Medulla oblongata (tissue), 1 donor: ENCODE data around the gene CSNK2A1.
"Not testable (repeated sequence)": the region's sequence is repeated elsewhere in the genome, so short reads cannot be mapped to it uniquely, and the experiment has no call there.

Source experiments
- DNase-seq: peaks from one replicate; pipeline ENCODE4 v3.0.0-alpha.2; 2015; ENCODE audit errors: extremely low spot score

CSNK2A1 gene

GRCh38 chr20:487655-488054 is 55.9 kb downstream of the CSNK2A1 start:
- DNase-seq = no peak

GRCh38 chr20:483815-484644 is 59.6 kb downstream of the CSNK2A1 start:
- peak; percentile 36 for DNase-seq

GRCh38 chr20:481167-481566 is 62.4 kb downstream of the CSNK2A1 start:
- DNase-seq = no peak

- DNase-seq = no peak
These were observed 63.5 kb downstream of the CSNK2A1 start for GRCh38 chr20:480044-480443.

GRCh38 chr20:479487-479886 is 64.1 kb downstream of the CSNK2A1 start:
- DNase-seq = no peak

GRCh38 chr20:478949-479429 is 64.6 kb downstream of the CSNK2A1 start:
- DNase-seq = peak; percentile 79

- no peak for DNase-seq
These were observed 65.3 kb downstream of the CSNK2A1 start for GRCh38 chr20:478010-478948.

- DNase-seq = not testable (repeated sequence)
These were observed 66.9 kb downstream of the CSNK2A1 start for GRCh38 chr20:476561-477249.

GRCh38 chr20:475463-476357 is 67.9 kb downstream of the CSNK2A1 start:
- DNase-seq = no peak

- no peak for DNase-seq
These were observed 69.0 kb downstream of the CSNK2A1 start for GRCh38 chr20:474581-474980.

GRCh38 chr20:472889-473292 is 70.7 kb downstream of the CSNK2A1 start:
- no peak for DNase-seq

- no peak for DNase-seq
These were observed 71.3 kb downstream of the CSNK2A1 start for GRCh38 chr20:472137-472846.

- no peak for DNase-seq
These were observed 73.7 kb downstream of the CSNK2A1 start for GRCh38 chr20:469746-470490.

GRCh38 chr20:467755-468154 is 75.8 kb downstream of the CSNK2A1 start:
- no peak for DNase-seq

GRCh38 chr20:462199-462991 is 81.2 kb downstream of the CSNK2A1 start, which contains the start of gene TBC1D20:
Gene TBC1D20 (minus strand): TSS chr20:462533. CDS start chr20:462405, 128 bp downstream.
- peak; percentile 94 for DNase-seq

- peak; percentile 37 for DNase-seq
These were observed 82.1 kb downstream of the CSNK2A1 start for GRCh38 chr20:461254-462198.

GRCh38 chr20:460707-461106 is 82.9 kb downstream of the CSNK2A1 start:
- DNase-seq = peak; percentile 70
